ENCODE results near the gene FAM107B. TPM values are rescaled to one million over a fixed set of nuclear protein-coding genes. Genes with fewer than 3 reads are reported as not detected.

FAM107B gene
- total and polyA plus RNA-seq, 11 donors = 1.9 to 27.6 (median 4.9) TPM

DNA sequence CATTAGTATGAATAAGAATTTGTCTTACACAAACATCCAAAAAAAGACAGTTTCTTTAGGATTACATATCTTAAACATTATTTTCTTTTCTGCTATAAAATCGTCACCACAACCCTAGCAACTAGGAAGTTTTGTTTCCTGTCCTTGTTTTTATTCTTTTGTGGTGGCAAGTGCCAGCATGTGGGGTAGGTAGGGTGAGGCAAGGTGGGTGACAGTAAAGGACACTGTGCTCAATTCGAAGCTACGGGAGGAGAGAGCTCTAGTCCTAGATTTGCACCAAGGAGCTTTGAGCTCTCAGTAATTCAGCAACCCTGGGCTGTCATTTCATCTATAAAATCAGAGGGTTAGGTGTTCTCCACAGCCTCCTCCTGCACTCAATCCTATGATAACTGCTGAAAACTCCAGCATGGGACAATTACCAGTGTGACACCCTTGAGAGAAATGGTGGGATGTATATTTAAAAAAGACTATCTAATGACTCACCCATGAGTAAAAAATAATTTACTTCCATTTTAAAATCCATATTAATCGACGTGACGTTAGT is 187.1 kb downstream of the FAM107B start:
- no peaks in the 10 kb centered on the region for H3K9me3 ChIP-seq
- peaks cover 0 to 8% (median 0%) of the 10 kb centered on the region in 9 donors for H3K36me3 ChIP-seq
- peak overlapping the region in 1 of 12 donors; percentile 4 for H3K4me3 ChIP-seq
- TF ChIP-seq, protein P1, sequence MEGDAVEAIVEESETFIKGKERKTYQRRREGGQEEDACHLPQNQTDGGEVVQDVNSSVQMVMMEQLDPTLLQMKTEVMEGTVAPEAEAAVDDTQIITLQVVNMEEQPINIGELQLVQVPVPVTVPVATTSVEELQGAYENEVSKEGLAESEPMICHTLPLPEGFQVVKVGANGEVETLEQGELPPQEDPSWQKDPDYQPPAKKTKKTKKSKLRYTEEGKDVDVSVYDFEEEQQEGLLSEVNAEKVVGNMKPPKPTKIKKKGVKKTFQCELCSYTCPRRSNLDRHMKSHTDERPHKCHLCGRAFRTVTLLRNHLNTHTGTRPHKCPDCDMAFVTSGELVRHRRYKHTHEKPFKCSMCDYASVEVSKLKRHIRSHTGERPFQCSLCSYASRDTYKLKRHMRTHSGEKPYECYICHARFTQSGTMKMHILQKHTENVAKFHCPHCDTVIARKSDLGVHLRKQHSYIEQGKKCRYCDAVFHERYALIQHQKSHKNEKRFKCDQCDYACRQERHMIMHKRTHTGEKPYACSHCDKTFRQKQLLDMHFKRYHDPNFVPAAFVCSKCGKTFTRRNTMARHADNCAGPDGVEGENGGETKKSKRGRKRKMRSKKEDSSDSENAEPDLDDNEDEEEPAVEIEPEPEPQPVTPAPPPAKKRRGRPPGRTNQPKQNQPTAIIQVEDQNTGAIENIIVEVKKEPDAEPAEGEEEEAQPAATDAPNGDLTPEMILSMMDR (IDR thresholded peaks at IDR 0.05) = no peak
- TF ChIP-seq POLR2A (IDR thresholded peaks at IDR 0.05) = no peak
- peak overlapping the region in 1 of 12 donors; percentile 89 for H3K27ac ChIP-seq
- WGBS, 4 donors = 55 to 77% (median 74%) methylated on average over 6 of the region's 6 CpGs
- DNase-seq = no peak
- ATAC-seq = peak in 1 of 4 donors; percentile 17
- H3K4me1 ChIP-seq = peaks cover 0 to 58% (median 8%) of the 10 kb centered on the region in 12 donors
- no peaks in the 10 kb centered on the region for H3K27me3 ChIP-seq
- intact Hi-C loops (cut with DNase I) = no loop called here

DNA sequence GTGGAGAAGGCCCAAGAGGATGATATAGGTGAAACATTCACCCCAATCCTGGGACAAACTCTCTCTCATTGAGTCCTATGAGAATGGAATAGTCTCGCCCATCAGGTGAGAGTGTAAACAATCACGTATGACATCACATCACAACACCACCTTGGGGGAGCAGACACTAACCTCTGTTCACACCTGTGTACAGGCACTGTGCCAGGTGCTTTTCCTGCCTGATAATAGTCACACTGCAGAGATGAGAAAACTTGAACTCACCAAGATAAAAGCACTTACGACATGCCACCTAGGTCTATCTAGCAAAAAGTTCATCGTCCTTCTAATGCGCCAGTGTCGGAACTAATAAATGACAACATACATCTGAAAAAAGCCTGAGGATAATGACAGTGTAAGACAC is 187.8 kb downstream of the FAM107B start:
- DNase-seq (no peak), ATAC-seq (no peak)
- TF ChIP-seq, protein P1 (IDR thresholded peaks at IDR 0.05) = no peak
- TF ChIP-seq POLR2A (IDR thresholded peaks at IDR 0.05) = no peak
- Histone ChIP-seq H3K36me3 (peaks cover 0 to 1% (median 0%) of the 10 kb centered on the region in 9 donors), H3K4me3 (no peak overlapping the region), H3K4me1 (peaks cover 0 to 60% (median 3%) of the 10 kb centered on the region in 12 donors), H3K27me3 (no peaks in the 10 kb centered on the region), H3K9me3 (no peaks in the 10 kb centered on the region), H3K27ac (peak overlapping the region in 1 of 12 donors; percentile 89)
- intact Hi-C loops (cut with DNase I) = no loop called here
- 90 to 95% (median 93%) methylated on average over 6 of the region's 6 CpGs for WGBS, 4 donors

DNA sequence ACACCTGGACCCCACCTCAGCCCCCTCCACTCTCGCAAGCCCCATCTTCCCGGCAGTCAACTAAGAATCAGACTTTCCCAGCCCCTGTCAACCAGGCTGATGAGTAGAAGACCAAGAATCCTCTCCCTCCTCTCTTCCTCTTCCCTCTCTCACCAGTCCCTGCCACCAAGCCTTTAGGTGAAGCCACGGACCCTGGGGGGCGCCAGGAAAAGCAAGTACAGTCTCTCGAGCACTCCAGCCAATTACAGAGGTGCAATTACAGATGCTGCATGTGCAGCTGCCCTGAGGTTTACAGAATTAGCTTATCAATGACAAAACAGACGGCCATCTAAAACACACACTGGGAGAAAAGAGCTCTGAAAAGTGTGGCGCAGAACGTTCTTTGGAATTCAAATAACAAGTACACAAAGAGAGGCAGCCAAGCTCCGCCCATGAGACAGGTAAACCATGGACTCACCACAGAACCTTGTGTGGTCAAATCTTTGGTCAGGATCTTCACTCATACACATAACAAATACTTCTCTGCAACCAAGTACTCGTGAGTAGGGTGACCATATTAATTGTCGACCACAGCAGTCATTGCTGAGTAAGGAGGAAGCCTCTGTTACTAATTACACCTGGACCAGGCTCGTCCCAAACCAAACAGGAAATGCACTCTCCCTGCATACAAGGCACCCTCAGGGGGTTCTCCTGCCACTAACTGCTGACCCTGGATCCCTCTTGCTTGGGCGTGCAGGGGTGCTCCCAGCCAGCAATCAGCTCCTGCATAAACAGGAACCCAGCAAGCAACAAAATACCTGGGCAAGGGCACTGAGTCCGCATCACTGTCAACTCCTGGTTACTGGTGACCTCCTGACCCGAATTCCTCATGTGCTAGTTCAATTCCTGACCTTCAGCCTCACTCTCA is 189.2 kb downstream of the FAM107B start:
- intact Hi-C loops (cut with DNase I) = no loop called here
- no peaks in the 10 kb centered on the region for H3K9me3 ChIP-seq
- peaks cover 0 to 70% (median 3%) of the 10 kb centered on the region in 12 donors for H3K4me1 ChIP-seq
- H3K27ac ChIP-seq = peak overlapping the region in 1 of 12 donors; percentile 89
- DNase-seq (no peak), ATAC-seq (no peak)
- TF ChIP-seq, protein P1 (IDR thresholded peaks at IDR 0.05) = no peak
- no peak for TF ChIP-seq POLR2A (IDR thresholded peaks at IDR 0.05)
- H3K27me3 ChIP-seq = no peaks in the 10 kb centered on the region
- no peak overlapping the region for H3K4me3 ChIP-seq
- H3K36me3 ChIP-seq = no peaks in the 10 kb centered on the region
- 89 to 92% (median 91%) methylated on average over 15 of the region's 15 CpGs for WGBS, 4 donors

DNA sequence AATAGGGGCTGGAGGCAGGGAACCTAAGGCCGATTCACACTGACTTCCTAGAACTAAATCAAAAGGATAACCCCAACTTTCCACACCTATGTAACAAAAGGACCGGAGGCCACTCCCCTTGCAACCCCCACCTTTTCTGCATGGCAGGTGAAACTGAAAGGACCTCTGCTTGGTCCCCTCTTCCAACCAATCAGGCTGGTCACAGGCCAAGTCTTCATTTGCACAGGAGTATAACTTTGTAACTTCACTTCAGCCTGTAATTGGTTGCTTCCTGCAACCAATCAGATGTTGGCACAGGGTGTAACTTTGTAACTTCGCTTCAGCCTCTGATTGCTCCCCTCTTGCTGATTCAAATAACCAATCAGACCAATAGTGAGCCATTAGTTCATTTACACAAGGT is 190.0 kb downstream of the FAM107B start:
- H3K4me3 ChIP-seq = no peak overlapping the region
- H3K9me3 ChIP-seq = no peaks in the 10 kb centered on the region
- DNase-seq = no peak
- ATAC-seq = no peak
- TF ChIP-seq, protein P1 (IDR thresholded peaks at IDR 0.05) = no peak
- TF ChIP-seq POLR2A (IDR thresholded peaks at IDR 0.05) = no peak
- no peaks in the 10 kb centered on the region for H3K36me3 ChIP-seq
- WGBS, 4 donors = 92 to 95% (median 93%) methylated on average over 3 of the region's 3 CpGs
- peaks cover 0 to 78% (median 3%) of the 10 kb centered on the region in 12 donors for H3K4me1 ChIP-seq
- H3K27ac ChIP-seq = peak overlapping the region in 1 of 12 donors; percentile 56
- H3K27me3 ChIP-seq = no peaks in the 10 kb centered on the region
- intact Hi-C loops (cut with DNase I) = no loop called here

All from heart left ventricle (tissue), 16 donors.